ENCODE measurements around the gene SLC66A3. TPM values are rescaled to one million over a fixed set of nuclear protein-coding genes. Genes with fewer than 3 reads are reported as not detected.

SLC66A3 gene
- total RNA-seq, 1 donor from 2014 or later, result 52.6 TPM

- Histone ChIP-seq H3K9me3 (no peaks in the 10 kb centered on the region), H3K27me3 (no peaks in the 10 kb centered on the region), H3K4me1 (no peaks in the 10 kb centered on the region), H3K36me3 (no peaks in the 10 kb centered on the region), H3K27ac (no peak overlapping the region), H3K4me3 (no peak overlapping the region)
- intact Hi-C loops (cut with DNase I), result no loop called here
- no peak for DNase-seq (ENCODE audit: low spot score in 2 of 2)
- TF ChIP-seq CTCF (IDR thresholded peaks at IDR 0.05), result no peak
Observed at GRCh38 chr2:11168488-11168887, 13.2 kb downstream of the SLC66A3 start.

- intact Hi-C loops (cut with DNase I), result no loop called here
- Histone ChIP-seq H3K27ac (no peak overlapping the region), H3K4me1 (no peaks in the 10 kb centered on the region), H3K4me3 (peak overlapping the region in 1 of 2 donors; percentile 10), H3K9me3 (no peaks in the 10 kb centered on the region), H3K27me3 (no peaks in the 10 kb centered on the region), H3K36me3 (no peaks in the 10 kb centered on the region)
- no peak for DNase-seq (ENCODE audit: low spot score in 2 of 2)
- no peak for TF ChIP-seq CTCF (IDR thresholded peaks at IDR 0.05)
Observed at GRCh38 chr2:11169333-11169732, 14.1 kb downstream of the SLC66A3 start.

GRCh38 chr2:11174222-11174621 is 19.0 kb downstream of the SLC66A3 start:
- no peaks in the 10 kb centered on the region for H3K4me1 ChIP-seq
- H3K4me3 ChIP-seq, result no peak overlapping the region
- H3K27me3 ChIP-seq, result no peaks in the 10 kb centered on the region
- no peak overlapping the region for H3K27ac ChIP-seq
- peaks cover 0 to 2% of the 10 kb centered on the region in 2 donors for H3K36me3 ChIP-seq
- intact Hi-C loops (cut with DNase I), result no loop called here
- TF ChIP-seq CTCF (IDR thresholded peaks at IDR 0.05), result no peak
- no peaks in the 10 kb centered on the region for H3K9me3 ChIP-seq
- DNase-seq (ENCODE audit: low spot score in 2 of 2), result no peak

GRCh38 chr2:11175293-11175795 is 20.1 kb downstream of the SLC66A3 start:
- intact Hi-C loops (cut with DNase I), result no loop called here
- H3K4me3 ChIP-seq, result no peak overlapping the region
- no peaks in the 10 kb centered on the region for H3K9me3 ChIP-seq
- no peaks in the 10 kb centered on the region for H3K4me1 ChIP-seq
- no peak for TF ChIP-seq CTCF (IDR thresholded peaks at IDR 0.05)
- H3K27me3 ChIP-seq, result no peaks in the 10 kb centered on the region
- DNase-seq (ENCODE audit: low spot score in 2 of 2), result no peak
- peaks cover 5 to 9% of the 10 kb centered on the region in 2 donors for H3K36me3 ChIP-seq
- peak overlapping the region in 1 of 2 donors; percentile 16 for H3K27ac ChIP-seq

GRCh38 chr2:11177871-11178690 is 22.8 kb downstream of the SLC66A3 start:
- TF ChIP-seq CTCF (IDR thresholded peaks at IDR 0.05), result no peak
- H3K4me3 ChIP-seq, result no peak overlapping the region
- H3K36me3 ChIP-seq, result peaks cover 20 to 27% of the 10 kb centered on the region in 2 donors
- no peak overlapping the region for H3K27ac ChIP-seq
- intact Hi-C loops (cut with DNase I), result no loop called here
- H3K4me1 ChIP-seq, result no peaks in the 10 kb centered on the region
- no peaks in the 10 kb centered on the region for H3K27me3 ChIP-seq
- H3K9me3 ChIP-seq, result no peaks in the 10 kb centered on the region
- DNase-seq (ENCODE audit: low spot score in 2 of 2), result no peak
